H9 (cell line): Measurements from ENCODE around the gene ABHD12. TPM values are rescaled to one million over a fixed set of nuclear protein-coding genes. Genes with fewer than 3 reads are reported as not detected.

ENCODE experiments used
- DNase-seq: peaks from one replicate; pipeline ENCODE4 v3.0.0-alpha.2; 2017
- H2AFZ ChIP-seq: one replicate; pipeline ENCODE4 v1.6.1; 2013; ENCODE audit warnings: mild to moderate bottlenecking, low read length, control low read depth, moderate library complexity
- H2AK5ac ChIP-seq: 2 replicates; pipeline ENCODE4 v1.6.1; 2013; ENCODE audit warnings: low read length, control low read depth, mixed read lengths; ENCODE audit not compliant: insufficient read length
- H2BK120ac ChIP-seq: one replicate; pipeline ENCODE4 v1.6.1; 2013; ENCODE audit warnings: low read depth, mild to moderate bottlenecking, low read length, control low read depth, inconsistent platforms; ENCODE audit not compliant: poor library complexity, severe bottlenecking
- H2BK12ac ChIP-seq: 2 replicates; pipeline ENCODE4 v1.6.1; 2013; ENCODE audit warnings: low read length, control low read depth, mixed read lengths, low read depth; ENCODE audit not compliant: insufficient read length
- H2BK15ac ChIP-seq: 2 replicates; pipeline ENCODE4 v1.6.1; 2013; ENCODE audit warnings: low read depth, low read length, control low read depth
- H2BK20ac ChIP-seq: one replicate; pipeline ENCODE4 v1.6.1; 2013; ENCODE audit warnings: low read depth, mild to moderate bottlenecking, low read length, control low read depth, inconsistent platforms; ENCODE audit not compliant: poor library complexity, severe bottlenecking
- H2BK5ac ChIP-seq: 2 replicates; pipeline ENCODE4 v1.6.1; 2013; ENCODE audit warnings: low read length, control low read depth, mixed read lengths; ENCODE audit not compliant: insufficient read length
- H3K14ac ChIP-seq: 2 replicates; pipeline ENCODE4 v1.6.1; 2013; ENCODE audit warnings: low read length, control low read depth; ENCODE audit not compliant: insufficient read depth
- H3K18ac ChIP-seq: 2 replicates; pipeline ENCODE4 v1.6.1; 2013; ENCODE audit warnings: low read depth, mild to moderate bottlenecking, mixed read lengths, low read length, control low read depth; ENCODE audit not compliant: insufficient read length
- H3K23ac ChIP-seq: 2 replicates; pipeline ENCODE4 v1.6.1; 2013; ENCODE audit warnings: low read length, control low read depth, mixed read lengths, low read depth; ENCODE audit not compliant: insufficient read length
- H3K23me2 ChIP-seq: 2 replicates; pipeline ENCODE4 v1.6.1; 2013; ENCODE audit warnings: low read depth, mild to moderate bottlenecking, mixed read lengths, low read length, control low read depth; ENCODE audit not compliant: insufficient read length, poor library complexity, severe bottlenecking
- H3K27ac ChIP-seq: 2 replicates; pipeline ENCODE4 v1.5.1; 2013; ENCODE audit warnings: low read length, control low read depth, mixed read lengths, low read depth; ENCODE audit not compliant: insufficient read length
- H3K27me3 ChIP-seq: 2 replicates; pipeline ENCODE4 v1.6.1; 2013; ENCODE audit warnings: low read length, control low read depth, inconsistent platforms; ENCODE audit not compliant: insufficient read depth
- H3K4ac ChIP-seq: 2 replicates; pipeline ENCODE4 v1.6.1; 2013; ENCODE audit warnings: low read depth, mild to moderate bottlenecking, control low read depth, inconsistent platforms, low read length, moderate library complexity
- H3K4me1 ChIP-seq: 2 replicates; pipeline ENCODE4 v1.6.1; 2013; ENCODE audit warnings: low read length, control low read depth, inconsistent platforms; ENCODE audit not compliant: insufficient read depth
- H3K4me2 ChIP-seq: 2 replicates; pipeline ENCODE4 v1.6.1; 2013; ENCODE audit warnings: low read length, control low read depth, mixed read lengths; ENCODE audit not compliant: insufficient read length, insufficient read depth
- H3K56ac ChIP-seq: 2 replicates; pipeline ENCODE4 v1.6.1; 2013; ENCODE audit warnings: low read depth, mild to moderate bottlenecking, mixed read lengths, low read length, control low read depth; ENCODE audit not compliant: insufficient read length
- H3K79me1 ChIP-seq: 2 replicates; pipeline ENCODE4 v1.6.1; 2013; ENCODE audit warnings: low read depth, mild to moderate bottlenecking, moderate library complexity, low read length, control low read depth, inconsistent platforms; ENCODE audit not compliant: insufficient read depth, poor library complexity, severe bottlenecking
- H3K79me2 ChIP-seq: 2 replicates; pipeline ENCODE4 v1.6.1; 2013; ENCODE audit warnings: low read length, control low read depth, inconsistent platforms; ENCODE audit not compliant: insufficient read depth
- H3K9ac ChIP-seq: 2 replicates; pipeline ENCODE4 v1.6.1; 2013; ENCODE audit warnings: low read length, control low read depth, mixed read lengths; ENCODE audit not compliant: insufficient read length; ENCODE audit errors: extremely low read depth
- H3K9me3 ChIP-seq: one replicate; pipeline ENCODE4 v1.6.1; 2013; ENCODE audit warnings: low read depth, low read length, inconsistent platforms; ENCODE audit not compliant: control insufficient read depth
- H3T11ph ChIP-seq: one replicate; pipeline ENCODE4 v1.6.1; 2013; ENCODE audit warnings: mild to moderate bottlenecking, low read length, control low read depth, inconsistent platforms
- H4K20me1 ChIP-seq: one replicate; pipeline ENCODE4 v1.6.1; 2013; ENCODE audit not compliant: control insufficient read depth, insufficient read length, insufficient read depth
- H4K5ac ChIP-seq: 2 replicates; pipeline ENCODE4 v1.6.1; 2013; ENCODE audit warnings: low read depth, mild to moderate bottlenecking, mixed read lengths, low read length, control low read depth; ENCODE audit not compliant: insufficient read length
- H4K8ac ChIP-seq: replicated peaks from 2 replicates; pipeline ENCODE4 v1.6.1; 2013; ENCODE audit warnings: low read length, control low read depth, mixed read lengths, low read depth; ENCODE audit not compliant: insufficient read length
- H4K91ac ChIP-seq: 2 replicates; pipeline ENCODE4 v1.6.1; 2013; ENCODE audit warnings: low read depth, mild to moderate bottlenecking, moderate library complexity, mixed read lengths, low read length, control low read depth; ENCODE audit not compliant: insufficient read length
- H3K27ac Mint-ChIP-seq, 3 experiments: 2 replicates in 2 of 3; 3 replicates in 1 of 3; pipeline ENCODE4 v1.8.0; 2020 to 2021; ENCODE audit warnings: mixed read lengths in 3 of 3, mild to moderate bottlenecking in 1 of 3, moderate library complexity in 1 of 3
- H3K27me3 Mint-ChIP-seq: 2 replicates; pipeline ENCODE4 v1.8.0; 2021; ENCODE audit warnings: low read depth, mild to moderate bottlenecking, moderate library complexity, mixed read lengths
- H3K36me3 Mint-ChIP-seq, 3 experiments: 2 replicates in 2 of 3; 3 replicates in 1 of 3; pipeline ENCODE4 v1.8.0; 2020 to 2021; ENCODE audit warnings: low read depth in 3 of 3, mixed read lengths in 3 of 3; ENCODE audit not compliant: insufficient read depth in 1 of 3
- H3K4me1 Mint-ChIP-seq, 2 experiments: 2 replicates each; pipeline ENCODE4 v1.8.0; 2020; ENCODE audit warnings: mixed read lengths in 2 of 2
- H3K4me3 Mint-ChIP-seq, 2 experiments: 2 replicates in 1 of 2; 3 replicates in 1 of 2; pipeline ENCODE4 v1.8.0; 2020 to 2021; ENCODE audit warnings: mild to moderate bottlenecking in 2 of 2, mixed read lengths in 2 of 2, moderate library complexity in 1 of 2
- H3K9me3 Mint-ChIP-seq, 2 experiments: 2 replicates in 1 of 2; 3 replicates in 1 of 2; pipeline ENCODE4 v1.8.0; 2020; ENCODE audit warnings: mild to moderate bottlenecking in 2 of 2, mixed read lengths in 2 of 2, moderate library complexity in 1 of 2
- WGBS: extraction: QIAGEN DNeasy Blood & Tissue Kit; methylation state at CpG from one replicate; pipeline ENCODE4 v1.1.7; 2013; ENCODE audit warnings: missing lambda C conversion rate, low lambda C conversion rate, mixed read lengths; ENCODE audit not compliant: insufficient read length; ENCODE audit errors: extremely low coverage; 5-methylcytosine and 5-hydroxymethylcytosine counted together
- total RNA-seq: library from RNA; stranded (reverse); gene quantifications from 2 replicates; pipeline ENCODE4 v1.2.1, GENCODE V29; 2021
- TF ChIP-seq, protein P1 (sequence below): fragments of 200-600 bp; sonication (generic); conservative IDR thresholded peaks from 3 replicates; pipeline ENCODE4 v1.8.0; 2021; ENCODE audit warnings: antibody characterized with exemption, mild to moderate bottlenecking

Gene ABHD12
- total RNA-seq, 1 experiment from 2014 or later = 54.4 TPM

DNA sequence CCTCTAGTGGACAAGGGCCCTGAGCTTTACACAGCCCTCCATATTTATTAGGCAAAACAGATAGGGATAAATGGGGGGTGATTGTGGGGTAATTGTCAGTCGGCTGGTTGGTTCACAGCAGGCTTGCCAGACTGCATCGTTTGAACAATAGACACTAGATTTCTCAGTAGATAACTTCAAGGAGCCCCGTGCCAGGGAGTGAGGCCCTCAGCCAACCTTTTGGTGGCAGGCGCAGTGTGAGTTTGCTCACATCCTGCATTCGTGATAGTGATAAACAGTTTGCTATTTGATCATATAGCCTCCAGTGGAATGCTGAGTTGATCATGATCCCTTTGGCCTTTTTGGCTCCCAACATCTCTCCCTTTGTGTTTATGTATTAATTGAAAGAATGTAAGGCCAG lies 3.6 kb upstream of the ABHD12 start:
- no peak overlapping the region for H4K8ac ChIP-seq
- Mint-ChIP-seq H3K4me1 (peaks cover 8 to 14% of the 10 kb centered on the region in 2 experiments), H3K4me3 (no peak overlapping the region), H3K9me3 (no peaks in the 10 kb centered on the region), H3K27me3 (no peaks in the 10 kb centered on the region), H3K36me3 (peaks cover 0 to 5% (median 4%) of the 10 kb centered on the region in 3 experiments; a peak in 2 of 7 replicates), H3K27ac (no peak overlapping the region)
- no peak overlapping the region for H2BK120ac ChIP-seq
- no peak overlapping the region for H4K91ac ChIP-seq
- H4K20me1 ChIP-seq = no peaks in the 10 kb centered on the region
- DNase-seq = no peak
- H3K9ac ChIP-seq = no peak overlapping the region
- H3K18ac ChIP-seq = no peak overlapping the region
- H3K56ac ChIP-seq = no peak overlapping the region
- no peak overlapping the region for H3K4ac ChIP-seq
- H2BK12ac ChIP-seq = no peak overlapping the region
- no peaks in the 10 kb centered on the region for H3K79me1 ChIP-seq
- no peak overlapping the region for H2BK20ac ChIP-seq
- no peaks in the 10 kb centered on the region for H3K27me3 ChIP-seq
- TF ChIP-seq, protein P1, sequence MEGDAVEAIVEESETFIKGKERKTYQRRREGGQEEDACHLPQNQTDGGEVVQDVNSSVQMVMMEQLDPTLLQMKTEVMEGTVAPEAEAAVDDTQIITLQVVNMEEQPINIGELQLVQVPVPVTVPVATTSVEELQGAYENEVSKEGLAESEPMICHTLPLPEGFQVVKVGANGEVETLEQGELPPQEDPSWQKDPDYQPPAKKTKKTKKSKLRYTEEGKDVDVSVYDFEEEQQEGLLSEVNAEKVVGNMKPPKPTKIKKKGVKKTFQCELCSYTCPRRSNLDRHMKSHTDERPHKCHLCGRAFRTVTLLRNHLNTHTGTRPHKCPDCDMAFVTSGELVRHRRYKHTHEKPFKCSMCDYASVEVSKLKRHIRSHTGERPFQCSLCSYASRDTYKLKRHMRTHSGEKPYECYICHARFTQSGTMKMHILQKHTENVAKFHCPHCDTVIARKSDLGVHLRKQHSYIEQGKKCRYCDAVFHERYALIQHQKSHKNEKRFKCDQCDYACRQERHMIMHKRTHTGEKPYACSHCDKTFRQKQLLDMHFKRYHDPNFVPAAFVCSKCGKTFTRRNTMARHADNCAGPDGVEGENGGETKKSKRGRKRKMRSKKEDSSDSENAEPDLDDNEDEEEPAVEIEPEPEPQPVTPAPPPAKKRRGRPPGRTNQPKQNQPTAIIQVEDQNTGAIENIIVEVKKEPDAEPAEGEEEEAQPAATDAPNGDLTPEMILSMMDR = no peak
- H2AFZ ChIP-seq = no peak overlapping the region
- no CpG with 5 or more reads among the region's 5 CpGs for WGBS
- no peaks in the 10 kb centered on the region for H3K4me1 ChIP-seq
- no peak overlapping the region for H3K27ac ChIP-seq
- H2BK15ac ChIP-seq = no peak overlapping the region
- no peaks in the 10 kb centered on the region for H3K9me3 ChIP-seq
- peaks cover 4% of the 10 kb centered on the region; the same call in 1 of the 2 replicates for H3K79me2 ChIP-seq
- H3K23ac ChIP-seq = no peak overlapping the region
- no peak overlapping the region for H2BK5ac ChIP-seq
- H3T11ph ChIP-seq = no peak overlapping the region
- no peaks in the 10 kb centered on the region for H3K23me2 ChIP-seq
- no peak overlapping the region for H3K4me2 ChIP-seq
- H2AK5ac ChIP-seq = no peak overlapping the region
- H3K14ac ChIP-seq = no peak overlapping the region
- no peak overlapping the region for H4K5ac ChIP-seq
